GM19193 (cell line): ENCODE data around the gene ITK.

Experiments
- POLR2A ChIP-seq: IDR thresholded peaks from 4 replicates; pipeline ENCODE4 v1.6.1; 2011; ENCODE audit not compliant: insufficient read depth, insufficient read length; ENCODE audit errors: extremely low read depth

Gene ITK

DNA sequence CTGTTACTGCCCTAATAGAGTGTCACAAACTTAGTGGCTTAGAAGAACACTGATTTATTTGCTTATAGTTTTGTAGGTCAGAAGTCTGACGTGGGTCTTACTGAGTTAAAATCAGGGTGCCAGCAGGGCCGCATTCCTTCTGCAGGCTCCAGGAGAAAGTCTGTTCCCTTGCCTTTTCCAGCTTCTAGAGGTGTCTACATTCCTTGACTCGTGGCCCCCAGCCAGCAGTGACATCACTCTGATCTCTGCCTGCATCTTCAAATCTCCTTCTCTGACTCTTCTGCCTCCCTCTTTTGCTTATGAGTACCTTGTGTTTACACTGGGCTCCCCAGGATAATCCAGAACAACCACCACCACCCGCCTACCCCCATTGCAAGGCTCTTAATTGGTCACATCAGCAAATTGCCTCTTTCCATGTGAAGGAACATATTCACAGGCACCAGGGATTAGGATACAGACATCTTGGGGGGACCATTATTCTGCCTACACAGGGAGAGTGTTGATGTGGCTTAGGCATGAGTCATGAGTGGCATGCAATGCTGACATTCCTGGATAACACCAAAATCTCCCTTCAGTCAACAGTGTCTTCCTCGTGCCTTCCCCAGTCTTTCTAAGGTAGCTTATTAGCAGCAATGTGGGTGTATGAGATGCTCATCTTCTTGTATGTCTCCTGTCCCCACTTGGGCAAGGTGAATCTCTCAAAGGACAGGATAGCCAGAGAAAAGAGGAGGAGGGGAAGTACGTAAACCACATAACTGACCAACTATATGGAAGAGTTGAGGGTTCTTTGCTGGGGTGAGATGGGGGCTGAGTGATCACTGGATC is 109.7 kb downstream of the ITK start:
- TF ChIP-seq POLR2A: no peak

DNA sequence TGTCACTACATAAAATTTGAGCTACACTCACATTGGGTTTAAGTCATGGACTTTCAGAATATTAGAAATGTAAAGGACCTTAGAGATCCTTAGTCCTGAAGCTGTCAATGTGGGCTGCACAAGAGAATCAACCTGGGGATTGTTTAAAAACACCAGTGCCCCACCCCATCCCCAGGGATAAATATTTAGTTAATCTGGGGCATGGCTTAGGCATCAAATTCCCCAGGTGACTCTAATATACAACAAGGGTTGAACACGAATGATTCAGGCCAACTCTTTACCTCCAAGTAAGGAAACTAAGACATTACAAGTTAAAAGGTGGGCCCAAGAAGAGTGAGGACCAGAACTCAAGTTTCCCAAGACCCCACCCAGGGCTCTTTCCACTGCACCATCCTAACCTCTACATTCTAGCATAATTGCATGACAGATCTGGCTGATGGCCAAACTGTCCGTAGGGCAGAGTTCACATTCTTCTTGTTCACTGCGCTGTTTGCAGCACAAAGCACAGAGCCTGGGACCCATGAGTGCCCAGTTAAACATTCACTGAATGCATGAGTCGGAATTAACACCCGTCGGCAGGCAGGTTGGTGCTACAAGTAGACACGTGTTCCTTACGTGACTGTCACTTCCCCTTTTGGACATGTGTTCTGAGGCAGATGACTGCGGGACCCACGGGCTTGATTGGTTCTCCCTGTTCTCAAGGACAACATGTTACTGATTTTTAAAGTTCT is 110.5 kb downstream of the ITK start:
- no peak for TF ChIP-seq POLR2A

DNA sequence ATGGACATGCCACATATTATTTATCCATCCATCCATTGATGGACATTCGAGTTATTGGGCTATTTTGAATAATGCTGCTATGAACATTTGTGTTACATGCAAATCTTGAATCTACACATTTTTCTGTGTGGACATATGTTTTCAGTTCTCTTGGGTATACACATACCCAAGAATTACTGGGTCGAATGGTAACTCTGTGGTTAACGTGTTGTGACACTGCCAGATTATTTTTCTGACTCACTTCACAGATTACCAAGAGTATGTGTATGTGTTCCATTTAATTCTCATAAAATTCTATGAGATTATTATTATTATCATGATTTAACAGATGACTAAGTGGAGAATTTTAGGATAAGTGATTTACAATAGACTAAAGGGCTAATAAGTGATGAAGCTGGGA is 112.0 kb downstream of the ITK start:
- no peak for TF ChIP-seq POLR2A

DNA sequence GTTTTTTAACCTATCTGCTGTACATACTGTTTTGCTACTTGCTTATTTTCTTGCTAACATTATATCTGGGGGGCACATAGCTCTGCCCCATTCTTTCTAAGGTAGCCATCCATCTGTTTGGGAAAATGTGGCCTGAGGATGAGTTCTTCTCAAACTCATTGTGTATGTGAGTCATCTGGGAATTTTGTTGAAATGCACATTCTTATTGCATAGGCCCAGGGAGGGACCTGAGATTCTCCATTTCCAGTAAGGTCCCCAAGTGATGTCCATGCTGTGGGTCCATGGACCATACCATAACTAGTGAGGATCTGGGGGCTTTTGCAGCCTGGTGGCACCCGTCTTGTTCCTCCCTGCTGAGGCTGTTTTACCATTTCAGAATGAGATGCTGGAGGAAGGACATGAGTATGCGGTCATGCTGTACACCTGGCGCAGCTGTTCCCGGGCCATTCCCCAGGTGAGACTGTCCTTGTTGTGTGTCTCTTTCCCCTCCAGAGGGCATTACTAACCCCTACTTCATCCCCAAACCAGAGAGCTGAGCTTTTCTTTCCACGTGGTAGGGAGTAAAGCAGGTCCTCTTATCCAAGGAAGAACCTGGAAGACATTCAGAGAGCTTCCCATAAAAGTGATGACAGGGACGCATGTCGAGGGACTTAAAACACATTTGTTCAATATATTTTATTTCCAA is 113.9 kb downstream of the ITK start:
- no peak for TF ChIP-seq POLR2A

DNA sequence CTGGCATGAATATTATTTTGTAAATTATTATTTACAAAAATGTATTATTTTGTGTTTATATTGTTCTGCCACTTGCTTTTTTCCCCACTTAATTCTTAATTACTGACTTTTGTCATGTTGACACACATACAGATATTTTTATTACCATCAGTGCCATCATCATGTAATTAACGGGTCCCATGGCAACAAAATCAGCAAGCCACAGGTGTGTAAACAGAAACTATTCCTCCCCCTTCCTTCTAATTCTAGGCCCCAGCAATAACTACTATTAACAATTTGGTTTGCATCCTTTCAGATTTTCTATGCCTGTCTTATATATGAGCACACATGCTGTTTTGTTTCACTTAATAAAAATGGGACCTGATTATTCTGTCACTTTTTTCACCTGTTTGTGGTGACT is 114.6 kb downstream of the ITK start:
- no peak for TF ChIP-seq POLR2A

DNA sequence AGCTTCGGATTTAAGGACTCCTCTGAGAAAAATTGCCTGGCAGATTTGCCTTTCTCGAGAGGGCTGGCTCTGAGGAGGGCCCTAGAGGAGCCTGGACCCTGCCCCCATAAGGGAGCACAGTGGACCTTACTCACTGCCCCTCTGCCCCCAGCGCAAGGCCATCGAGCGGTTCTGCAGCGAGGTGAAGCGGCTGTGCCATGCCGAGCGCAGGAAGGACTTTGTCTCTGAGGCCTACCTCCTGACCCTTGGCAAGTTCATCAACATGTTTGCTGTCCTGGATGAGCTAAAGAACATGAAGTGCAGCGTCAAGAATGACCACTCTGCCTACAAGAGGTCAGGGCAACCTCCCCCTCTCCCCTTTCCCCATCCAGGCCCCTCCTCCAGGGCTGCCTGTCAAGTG is 119.9 kb downstream of the ITK start:
- no peak for TF ChIP-seq POLR2A

DNA sequence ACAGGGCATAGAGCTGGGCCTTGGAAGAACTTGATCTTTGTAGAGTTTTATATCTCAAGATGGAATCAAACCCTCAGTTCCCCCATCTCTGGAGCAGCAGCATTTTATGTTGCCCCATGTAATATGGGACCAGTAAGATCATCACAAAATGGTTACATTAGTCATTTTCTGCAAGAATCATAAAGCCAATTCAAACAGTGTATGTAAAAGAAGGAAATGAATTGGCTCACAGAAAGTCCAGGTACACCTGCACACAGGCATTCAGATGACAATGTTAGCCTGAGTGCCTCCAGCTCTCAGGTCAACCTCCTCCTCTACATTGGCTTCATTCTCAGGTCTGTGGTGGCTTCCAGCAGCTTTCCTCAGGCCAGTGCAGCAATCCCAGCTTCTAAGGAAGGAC is 120.4 kb downstream of the ITK start:
- TF ChIP-seq POLR2A: no peak

DNA sequence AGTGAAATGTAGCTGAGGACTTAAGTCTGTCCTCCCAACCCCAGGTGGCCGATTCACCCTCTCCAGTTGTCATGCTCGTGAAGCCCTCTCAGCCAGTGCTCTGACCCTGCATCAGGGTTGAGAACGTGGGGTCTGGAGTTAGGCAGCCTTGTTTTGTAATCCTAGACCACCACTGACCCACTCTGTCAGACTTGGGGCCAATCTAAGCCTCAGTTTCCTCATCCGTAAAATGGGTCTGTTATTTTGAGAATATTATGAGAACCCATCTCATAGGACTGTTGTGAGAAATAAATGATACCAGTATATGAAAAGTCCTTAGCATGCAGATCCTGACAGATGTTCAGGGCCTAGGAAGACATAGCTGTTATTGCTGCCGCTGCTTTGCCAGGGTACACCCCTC is 122.4 kb downstream of the ITK start:
- no peak for TF ChIP-seq POLR2A

DNA sequence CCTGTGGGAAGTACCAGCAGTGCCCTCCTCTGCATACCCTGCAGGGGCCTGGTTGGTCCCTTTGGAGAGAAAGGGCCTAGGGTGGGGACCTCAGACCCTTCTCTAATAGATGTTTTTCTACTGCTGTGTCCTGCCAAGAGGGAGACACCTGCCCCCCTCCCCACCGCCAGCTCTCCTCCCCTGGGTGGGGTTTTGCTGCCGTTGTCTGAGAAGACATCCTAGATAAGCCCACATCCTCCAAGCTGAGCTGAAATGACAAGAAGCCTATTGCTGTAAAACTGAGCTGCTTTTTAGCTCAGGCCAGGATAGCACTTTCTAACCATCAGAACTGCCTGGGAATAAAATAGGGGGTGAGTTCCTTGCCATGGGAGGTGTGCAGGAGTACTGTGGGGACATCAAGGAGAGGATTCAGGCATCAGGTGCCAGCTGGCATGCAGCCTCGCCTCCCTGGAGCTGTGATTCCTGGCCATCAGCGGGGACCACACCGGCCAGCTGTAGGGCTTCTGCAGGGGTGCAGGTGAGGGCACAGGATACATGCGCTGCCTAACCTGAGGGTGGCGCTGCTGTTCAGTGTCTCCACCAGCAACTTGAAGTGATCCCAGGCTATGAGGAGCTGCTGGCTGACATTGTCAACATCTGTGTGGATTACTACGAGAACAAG is 123.2 kb downstream of the ITK start:
- TF ChIP-seq POLR2A: no peak
